CD4-positive, alpha-beta T cell (primary cell): ENCODE measurements around the gene LILRA5. TPM values are rescaled to one million over a fixed set of nuclear protein-coding genes. Genes with fewer than 3 reads are reported as not detected.

Experiments
- ATAC-seq: fragments of 200-7000 bp; cut with Tn5 transposase; one replicate; pipeline ENCODE4 v1.10.0; 2022; ENCODE audit warnings: mild to moderate bottlenecking; ENCODE audit not compliant: poor library complexity
- CTCF ChIA-PET: fragments of 350-600 bp; sonication (Branson Sonifier 250); formaldehyde crosslinking; loops from one replicate; lab custom pipeline; 2021; ENCODE audit warnings: antibody characterized with exemption, inconsistent platforms; lab: Charles Lee
- POLR2A ChIA-PET: fragments of 350-600 bp; sonication (Branson Sonifier 250); formaldehyde crosslinking; loops from one replicate; lab custom pipeline; 2021; ENCODE audit warnings: antibody characterized with exemption, inconsistent platforms; lab: Charles Lee
- DNase-seq, 14 experiments: peaks; one replicate each; pipeline ENCODE4 v3.0.0-alpha.2; 2013 to 2020; ENCODE audit warnings: mixed read lengths in 2 of 14
- H3K27ac ChIP-seq, 2 donors: one replicate each; pipeline versions ENCODE4 v1.5.1 to v1.7.0; 2013; ENCODE audit warnings: low read length in 2 of 2, low read depth in 1 of 2, mild to moderate bottlenecking in 1 of 2
- H3K27me3 ChIP-seq, 2 experiments: 1 replicate in 1 of 2; 2 replicates in 1 of 2; pipeline versions ENCODE4 v1.6.1 to v1.7.0; 2013; ENCODE audit warnings: low read length in 2 of 2, control low read depth in 1 of 2, mild to moderate bottlenecking in 1 of 2, moderate library complexity in 1 of 2; ENCODE audit not compliant: insufficient read depth in 2 of 2, control insufficient read depth in 1 of 2
- H3K36me3 ChIP-seq: one replicate; pipeline ENCODE4 v1.6.1; 2013; ENCODE audit warnings: low read length, control low read depth; ENCODE audit not compliant: insufficient read depth
- H3K4me1 ChIP-seq: one replicate; pipeline ENCODE4 v1.6.1; 2013; ENCODE audit warnings: low read length, control low read depth; ENCODE audit not compliant: insufficient read depth
- H3K4me3 ChIP-seq: one replicate; pipeline ENCODE4 v1.5.1; 2013; ENCODE audit warnings: mild to moderate bottlenecking, low read length, moderate library complexity
- H3K9me3 ChIP-seq, 2 experiments: 1 replicate in 1 of 2; 2 replicates in 1 of 2; pipeline versions ENCODE4 v1.6.1 to v1.7.0; 2013; ENCODE audit warnings: low read length in 2 of 2, mild to moderate bottlenecking in 2 of 2, control low read depth in 1 of 2, moderate library complexity in 1 of 2; ENCODE audit not compliant: control insufficient read depth in 1 of 2, insufficient read depth in 1 of 2
- H3K27ac Mint-ChIP-seq: one replicate; pipeline ENCODE4 v1.8.0; 2020; ENCODE audit warnings: mixed read lengths
- H3K27me3 Mint-ChIP-seq: one replicate; pipeline ENCODE4 v1.8.0; 2021; ENCODE audit warnings: mixed read lengths
- H3K36me3 Mint-ChIP-seq: one replicate; pipeline ENCODE4 v1.8.0; 2021; ENCODE audit warnings: low read depth, mixed read lengths
- H3K4me1 Mint-ChIP-seq: one replicate; pipeline ENCODE4 v1.8.0; 2021; ENCODE audit warnings: low read depth, mixed read lengths
- H3K4me3 Mint-ChIP-seq: one replicate; pipeline ENCODE4 v1.8.0; 2020; ENCODE audit warnings: mild to moderate bottlenecking, mixed read lengths
- H3K9me3 Mint-ChIP-seq: one replicate; pipeline ENCODE4 v1.8.0; 2020; ENCODE audit warnings: mixed read lengths
- intact Hi-C, 2 experiments: fragments of 100-400 bp; cut with DNase I in 1 of 2; cut with micrococcal nuclease in 1 of 2; formaldehyde crosslinking; loops; one replicate each; pipeline versions ENCODE4 v1.15.1 to v1.9.0; 2023 to 2025; cut with DNase I, micrococcal nuclease
- total RNA-seq, 174 experiments: library from RNA in 2 of 174; stranded (reverse) in 2 of 174; gene quantifications; one replicate each; pipeline ENCODE4 v1.2.3 and lab custom pipeline; 2021 to 2026
- TF ChIP-seq, protein P1 (sequence below): fragments of 200-600 bp; IDR thresholded peaks from one replicate; pipeline ENCODE4 v1.8.0; 2022; ENCODE audit warnings: antibody characterized with exemption, mild to moderate bottlenecking

Gene LILRA5
- total RNA-seq, 2 experiments from 2014 or later, result 1.5 TPM

GRCh38 chr19:54302257-54302656, 10.7 kb downstream of the LILRA5 start:
- DNase-seq (peak in 1 of 14 experiments; percentile 43), ATAC-seq (no peak)
- no peaks in the 10 kb centered on the region for H3K9me3 Mint-ChIP-seq
- H3K27me3 Mint-ChIP-seq, result no peaks in the 10 kb centered on the region
- H3K27ac Mint-ChIP-seq, result no peak overlapping the region
- no peaks in the 10 kb centered on the region for H3K36me3 ChIP-seq
- intact Hi-C loops, result loop anchor here in 1 of 2 experiments (10.0 kb wide), 1 partner anchor 213 kb away; no protein-coding TSS in a partner anchor
- H3K4me1 Mint-ChIP-seq, result peaks cover 37% of the 10 kb centered on the region
- H3K27me3 ChIP-seq, result peaks cover 0 to 3% of the 10 kb centered on the region in 2 experiments
- ChIA-PET POLR2A (no interaction called here), CTCF (no interaction called here)
- peaks cover 6% of the 10 kb centered on the region for H3K4me1 ChIP-seq
- no peak overlapping the region for H3K4me3 ChIP-seq
- H3K9me3 ChIP-seq, result no peaks in the 10 kb centered on the region
- TF ChIP-seq, protein P1, sequence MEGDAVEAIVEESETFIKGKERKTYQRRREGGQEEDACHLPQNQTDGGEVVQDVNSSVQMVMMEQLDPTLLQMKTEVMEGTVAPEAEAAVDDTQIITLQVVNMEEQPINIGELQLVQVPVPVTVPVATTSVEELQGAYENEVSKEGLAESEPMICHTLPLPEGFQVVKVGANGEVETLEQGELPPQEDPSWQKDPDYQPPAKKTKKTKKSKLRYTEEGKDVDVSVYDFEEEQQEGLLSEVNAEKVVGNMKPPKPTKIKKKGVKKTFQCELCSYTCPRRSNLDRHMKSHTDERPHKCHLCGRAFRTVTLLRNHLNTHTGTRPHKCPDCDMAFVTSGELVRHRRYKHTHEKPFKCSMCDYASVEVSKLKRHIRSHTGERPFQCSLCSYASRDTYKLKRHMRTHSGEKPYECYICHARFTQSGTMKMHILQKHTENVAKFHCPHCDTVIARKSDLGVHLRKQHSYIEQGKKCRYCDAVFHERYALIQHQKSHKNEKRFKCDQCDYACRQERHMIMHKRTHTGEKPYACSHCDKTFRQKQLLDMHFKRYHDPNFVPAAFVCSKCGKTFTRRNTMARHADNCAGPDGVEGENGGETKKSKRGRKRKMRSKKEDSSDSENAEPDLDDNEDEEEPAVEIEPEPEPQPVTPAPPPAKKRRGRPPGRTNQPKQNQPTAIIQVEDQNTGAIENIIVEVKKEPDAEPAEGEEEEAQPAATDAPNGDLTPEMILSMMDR, result no peak
- no peak overlapping the region for H3K4me3 Mint-ChIP-seq
- H3K27ac ChIP-seq, result no peak overlapping the region
- H3K36me3 Mint-ChIP-seq, result no peaks in the 10 kb centered on the region

DNA sequence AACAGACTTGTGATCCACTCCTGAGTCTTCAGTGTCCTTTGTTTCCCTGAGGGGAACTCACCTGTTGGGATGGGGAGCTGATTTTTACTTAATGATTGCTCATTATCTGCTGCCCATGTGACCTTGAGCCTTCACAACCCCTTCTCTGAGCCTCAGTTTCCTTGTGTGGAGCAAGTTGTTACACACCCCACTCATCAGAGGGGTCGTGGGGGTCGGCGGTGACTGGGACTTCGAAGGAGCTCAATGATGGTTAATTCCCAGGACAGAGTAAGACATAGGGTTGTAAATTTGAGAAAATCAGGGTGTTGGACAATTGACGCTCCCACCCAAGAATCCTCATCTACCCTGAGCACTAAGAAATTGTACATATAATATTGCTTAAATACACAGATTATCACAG, 13.5 kb downstream of the LILRA5 start:
- ChIA-PET CTCF (no interaction called here), POLR2A (no interaction called here)
- no peak overlapping the region for H3K4me3 ChIP-seq

GRCh38 chr19:54299126-54299498, 13.9 kb downstream of the LILRA5 start:
- Histone ChIP-seq H3K9me3 (peaks cover 1 to 2% of the 10 kb centered on the region in 2 experiments), H3K4me3 (no peak overlapping the region), H3K4me1 (peaks cover 2% of the 10 kb centered on the region), H3K27ac (no peak overlapping the region), H3K36me3 (no peaks in the 10 kb centered on the region), H3K27me3 (peaks cover 6 to 8% of the 10 kb centered on the region in 2 experiments)
- TF ChIP-seq, protein P1, result no peak
- intact Hi-C loops, result loop anchor here in 1 of 2 experiments (5.0 kb wide), 1 partner anchor 333 kb away; the partner anchor contains the start of gene LILRB1
- ATAC-seq (no peak), DNase-seq (no peak)
- peaks cover 19% of the 10 kb centered on the region for H3K4me1 Mint-ChIP-seq
- H3K27ac Mint-ChIP-seq, result no peak overlapping the region
- peaks cover 5% of the 10 kb centered on the region for H3K27me3 Mint-ChIP-seq
- ChIA-PET POLR2A (no interaction called here), CTCF (no interaction called here)
- H3K9me3 Mint-ChIP-seq, result no peaks in the 10 kb centered on the region
- no peak overlapping the region for H3K4me3 Mint-ChIP-seq
- H3K36me3 Mint-ChIP-seq, result no peaks in the 10 kb centered on the region

More for the DNA sequence above, 13.5 kb downstream of the LILRA5 start:
- H3K27ac ChIP-seq, result no peak overlapping the region
- Mint-ChIP-seq H3K9me3 (no peaks in the 10 kb centered on the region), H3K36me3 (no peaks in the 10 kb centered on the region), H3K4me3 (no peak overlapping the region), H3K27ac (no peak overlapping the region), H3K4me1 (peaks cover 23% of the 10 kb centered on the region), H3K27me3 (peaks cover 1% of the 10 kb centered on the region)
- no peak for DNase-seq
- ATAC-seq, result no peak
- peaks cover 6% of the 10 kb centered on the region for H3K4me1 ChIP-seq
- no peaks in the 10 kb centered on the region for H3K9me3 ChIP-seq
- TF ChIP-seq, protein P1, result no peak
- peaks cover 2 to 6% of the 10 kb centered on the region in 2 experiments for H3K27me3 ChIP-seq
- intact Hi-C loops, result loop anchor here in 1 of 2 experiments (5.0 kb wide), 1 partner anchor 333 kb away; the partner anchor contains the start of gene LILRB1
- no peaks in the 10 kb centered on the region for H3K36me3 ChIP-seq
